NCI-H226 (cell line): ENCODE results near the gene CHCHD10.
"Not testable (repeated sequence)": the region's sequence is repeated elsewhere in the genome, so short reads cannot be mapped to it uniquely, and the experiment has no call there.

Experiments
- DNase-seq: peaks from one replicate; pipeline ENCODE4 v3.0.0-alpha.2; 2015

CHCHD10 gene

DNA sequence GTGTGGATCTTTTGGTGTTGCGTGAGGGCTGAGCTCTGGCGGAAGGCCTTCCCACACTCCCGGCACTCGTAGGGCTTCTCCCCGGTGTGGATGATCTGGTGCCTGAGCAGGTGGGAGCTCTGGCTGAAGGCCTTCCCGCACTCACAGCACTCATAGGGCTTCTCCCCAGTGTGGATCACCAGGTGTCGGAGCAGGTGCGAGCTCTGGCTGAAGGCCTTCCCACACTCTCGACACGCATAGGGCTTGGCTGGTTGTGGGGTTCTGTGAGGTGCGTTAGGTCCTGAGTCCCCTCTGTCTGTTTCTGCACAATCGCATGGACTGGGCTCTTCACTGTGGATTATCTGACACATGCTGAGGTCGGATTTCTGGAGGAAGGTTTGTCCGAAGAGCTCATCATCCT lies 23.3 kb downstream of the CHCHD10 start:
- no peak for DNase-seq

DNA sequence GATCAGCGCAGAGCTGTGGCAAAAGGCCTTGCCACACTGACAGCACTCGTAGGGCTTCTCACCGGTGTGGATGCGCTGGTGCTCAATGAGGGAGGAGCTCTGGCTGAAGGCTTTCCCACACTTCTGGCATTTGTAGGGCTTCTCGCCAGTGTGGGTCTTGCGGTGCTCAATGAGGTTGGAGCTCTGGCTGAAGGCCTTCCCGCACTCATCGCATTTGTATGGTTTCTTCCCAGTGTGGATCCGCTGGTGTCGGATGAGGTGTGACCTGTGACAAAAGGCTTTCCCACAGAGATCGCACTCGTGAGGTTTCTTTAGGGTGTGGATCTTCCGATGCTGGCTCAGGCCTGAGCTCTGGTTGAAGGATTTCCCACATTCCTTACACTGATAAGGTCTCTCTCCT lies 23.8 kb downstream of the CHCHD10 start:
- DNase-seq, result no peak

DNA sequence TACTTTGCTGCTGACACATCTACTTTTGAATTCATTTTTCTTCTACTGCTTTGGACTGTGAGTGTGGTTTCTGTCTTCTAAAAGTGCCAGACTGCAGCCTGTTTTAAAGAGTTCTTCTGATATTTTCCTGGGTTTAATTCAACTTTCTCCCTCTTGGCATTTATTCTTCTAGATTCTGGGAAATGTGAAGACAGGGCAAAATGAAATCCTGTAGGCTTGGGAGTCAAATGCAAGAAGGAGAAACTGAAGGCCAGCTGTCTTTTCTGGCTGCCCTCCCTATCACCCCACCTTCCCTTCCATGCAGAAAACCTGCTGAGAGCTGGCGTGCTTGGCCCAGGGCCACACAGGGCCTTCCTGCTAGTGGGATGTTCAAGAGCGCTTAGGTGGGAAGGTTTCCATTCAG lies 24.5 kb downstream of the CHCHD10 start:
- no peak for DNase-seq

DNA sequence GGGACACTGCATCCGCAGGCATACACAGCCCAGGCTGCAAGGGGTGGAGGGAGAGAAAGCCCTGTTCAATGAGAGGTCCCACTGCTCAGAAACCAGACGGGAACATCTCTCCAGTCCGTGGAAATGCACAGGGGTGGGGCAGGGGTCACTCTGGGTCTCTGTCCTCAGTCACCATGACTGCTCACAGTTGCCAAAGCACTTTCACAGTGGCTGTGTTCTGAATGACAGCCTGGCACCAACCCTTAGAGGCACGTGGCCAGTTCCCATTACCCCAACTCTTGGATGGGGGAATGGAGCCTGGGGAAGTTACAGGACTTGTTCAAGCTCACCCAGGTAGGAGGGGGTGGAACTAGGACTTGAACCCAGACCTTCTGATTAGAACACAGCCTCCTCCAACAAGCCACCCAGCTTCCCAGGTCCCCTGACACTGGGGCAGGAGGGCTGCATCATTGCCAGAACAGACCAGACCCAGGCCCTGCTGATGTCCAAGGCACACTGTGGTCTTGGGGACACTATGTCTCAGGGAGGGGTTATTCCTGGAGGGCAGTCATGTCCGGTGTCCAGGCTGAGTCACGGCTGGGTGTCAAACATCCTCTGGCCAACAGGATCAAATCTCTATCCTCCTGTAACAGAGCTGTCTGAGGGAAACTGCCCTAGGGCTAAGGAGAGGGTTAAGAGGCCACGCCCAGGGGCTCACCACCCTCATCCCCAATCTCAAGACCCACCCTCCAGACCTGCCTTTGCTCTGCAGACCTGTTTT lies 25.1 kb downstream of the CHCHD10 start:
- DNase-seq, result no peak

DNA sequence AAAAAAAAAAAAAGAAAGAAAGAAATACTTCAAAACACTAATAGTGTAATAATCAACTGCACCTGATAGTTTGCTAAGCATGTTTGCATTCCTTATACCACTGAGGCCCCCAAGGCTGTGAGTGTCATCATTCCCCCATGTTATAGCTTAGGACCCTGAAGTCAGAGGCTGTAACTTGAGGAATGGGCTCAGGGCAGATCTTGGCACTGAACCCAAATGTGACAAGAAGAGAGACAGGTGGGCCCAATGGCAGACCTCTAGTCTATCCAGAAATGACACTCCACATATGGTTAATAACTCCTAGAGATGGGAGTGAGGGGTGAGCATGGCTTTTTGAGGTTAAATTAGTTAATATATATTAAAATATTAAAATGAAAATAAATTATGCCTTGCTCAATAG lies 30.1 kb downstream of the CHCHD10 start:
- no peak for DNase-seq

DNA sequence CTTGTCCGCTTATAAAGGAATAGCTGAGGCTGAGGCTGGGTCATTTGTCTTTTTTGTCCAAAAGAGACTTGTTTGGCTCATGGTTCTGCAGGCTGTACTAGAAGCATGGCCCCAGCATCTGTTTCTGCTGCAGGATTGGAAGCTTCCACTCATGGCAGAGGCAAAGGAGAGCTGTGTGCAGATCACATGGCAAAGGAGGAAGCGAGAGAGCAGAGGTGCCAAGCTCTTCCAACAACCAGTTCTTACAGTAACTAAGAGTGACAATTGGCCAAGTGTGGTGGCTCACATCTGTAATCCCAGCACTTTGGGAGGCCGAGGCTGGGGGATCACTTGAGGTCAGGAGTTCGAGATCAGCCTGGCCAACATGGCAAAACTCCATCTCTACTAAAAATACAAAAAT lies 39.7 kb downstream of the CHCHD10 start:
- DNase-seq, result not testable (repeated sequence)

DNA sequence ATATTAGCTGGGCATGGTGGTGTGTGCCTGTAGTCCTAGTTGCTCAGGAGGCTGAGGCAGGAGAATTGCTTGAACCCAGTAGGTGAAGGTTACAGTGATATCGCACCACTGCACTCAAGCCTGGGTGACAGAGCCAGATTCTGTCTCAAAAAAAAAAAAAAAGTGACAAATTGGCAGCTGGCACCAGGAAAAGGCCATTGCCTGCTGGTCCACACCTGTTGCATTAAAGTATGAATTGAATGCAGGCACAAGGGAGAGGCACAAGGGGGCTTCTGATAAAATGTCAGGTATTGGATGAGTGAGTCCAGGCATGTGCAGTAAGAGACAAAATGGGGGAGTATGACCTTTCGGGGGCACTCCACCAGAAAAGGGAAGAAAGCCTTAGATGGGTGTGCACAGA lies 45.0 kb downstream of the CHCHD10 start:
- DNase-seq, result no peak

DNA sequence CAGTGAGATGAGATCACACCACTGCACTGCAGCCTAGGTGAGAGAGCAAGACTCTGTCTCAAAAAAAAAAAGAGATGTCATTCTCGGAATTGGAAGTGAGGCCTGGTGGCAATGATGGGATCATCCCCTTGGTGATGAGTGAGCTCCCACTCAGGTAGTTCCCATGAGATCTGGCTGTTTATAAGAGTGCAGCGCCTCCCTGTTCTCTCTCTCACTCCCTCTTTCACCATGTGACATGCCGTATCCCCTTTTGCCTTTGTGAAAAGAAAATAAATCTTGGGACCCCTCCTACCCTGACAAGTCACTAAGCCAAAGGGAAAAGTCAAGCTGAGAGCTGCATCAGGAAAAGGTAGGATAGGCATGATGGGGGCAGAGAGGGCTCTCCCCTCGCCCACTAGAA lies 45.6 kb downstream of the CHCHD10 start:
- DNase-seq, result no peak

DNA sequence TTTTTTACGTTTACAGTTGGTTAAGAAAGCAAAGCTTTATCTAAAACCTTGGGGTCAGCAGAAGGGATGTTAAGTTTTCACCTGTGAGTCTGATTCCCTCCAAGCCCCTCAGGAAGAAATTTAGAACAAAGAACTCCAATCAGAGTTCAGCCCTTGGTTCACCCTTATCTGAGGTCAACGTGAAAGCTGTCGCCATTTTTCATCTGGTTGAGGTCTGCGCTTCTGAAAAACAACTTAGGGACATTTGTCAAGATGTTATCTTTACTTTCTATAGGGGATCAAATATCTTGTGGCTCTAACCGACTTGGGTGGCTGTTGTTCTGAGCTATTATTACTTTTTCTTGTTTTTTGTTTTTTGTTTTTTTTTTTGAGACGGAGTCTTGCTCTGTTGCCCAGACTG lies 46.9 kb downstream of the CHCHD10 start:
- DNase-seq, result no peak

DNA sequence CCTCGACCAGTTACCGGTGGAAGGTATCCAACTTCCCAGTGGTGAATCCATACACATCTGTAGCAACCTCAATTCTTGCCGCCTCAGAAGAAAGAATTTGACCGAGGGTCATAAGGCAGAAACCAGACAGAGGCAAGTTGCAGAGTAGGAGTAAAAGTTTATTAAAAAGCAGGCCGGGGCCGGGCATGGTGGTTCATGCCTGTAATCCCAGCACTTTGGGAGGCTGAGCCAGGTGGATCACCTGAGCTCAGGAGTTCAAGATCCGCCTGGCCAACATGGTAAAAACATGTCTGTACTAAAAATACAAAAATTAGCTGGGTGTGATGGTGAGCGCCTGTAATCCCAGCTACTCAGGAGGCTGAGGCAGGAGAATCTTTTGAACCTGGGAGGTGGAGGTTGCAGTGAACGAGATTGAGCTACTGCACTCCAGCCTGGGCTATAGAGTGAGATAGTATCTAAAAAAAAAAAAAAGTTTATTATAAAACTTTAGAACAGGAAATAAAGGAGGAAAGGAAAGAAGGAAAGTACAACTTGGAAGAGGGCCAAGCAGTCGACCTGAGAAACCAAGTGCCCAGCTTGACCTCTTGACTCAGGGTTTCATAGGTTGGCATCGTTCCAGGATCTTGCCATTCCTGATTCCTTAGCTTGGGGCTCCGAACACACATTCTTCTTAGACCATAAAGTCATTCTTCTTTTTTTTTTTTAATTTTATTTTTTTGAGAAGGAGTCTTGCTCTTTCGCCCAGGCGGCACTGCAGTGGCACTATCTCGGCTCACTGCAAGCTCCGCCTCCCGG lies 49.2 kb downstream of the CHCHD10 start:
- no peak for DNase-seq

DNA sequence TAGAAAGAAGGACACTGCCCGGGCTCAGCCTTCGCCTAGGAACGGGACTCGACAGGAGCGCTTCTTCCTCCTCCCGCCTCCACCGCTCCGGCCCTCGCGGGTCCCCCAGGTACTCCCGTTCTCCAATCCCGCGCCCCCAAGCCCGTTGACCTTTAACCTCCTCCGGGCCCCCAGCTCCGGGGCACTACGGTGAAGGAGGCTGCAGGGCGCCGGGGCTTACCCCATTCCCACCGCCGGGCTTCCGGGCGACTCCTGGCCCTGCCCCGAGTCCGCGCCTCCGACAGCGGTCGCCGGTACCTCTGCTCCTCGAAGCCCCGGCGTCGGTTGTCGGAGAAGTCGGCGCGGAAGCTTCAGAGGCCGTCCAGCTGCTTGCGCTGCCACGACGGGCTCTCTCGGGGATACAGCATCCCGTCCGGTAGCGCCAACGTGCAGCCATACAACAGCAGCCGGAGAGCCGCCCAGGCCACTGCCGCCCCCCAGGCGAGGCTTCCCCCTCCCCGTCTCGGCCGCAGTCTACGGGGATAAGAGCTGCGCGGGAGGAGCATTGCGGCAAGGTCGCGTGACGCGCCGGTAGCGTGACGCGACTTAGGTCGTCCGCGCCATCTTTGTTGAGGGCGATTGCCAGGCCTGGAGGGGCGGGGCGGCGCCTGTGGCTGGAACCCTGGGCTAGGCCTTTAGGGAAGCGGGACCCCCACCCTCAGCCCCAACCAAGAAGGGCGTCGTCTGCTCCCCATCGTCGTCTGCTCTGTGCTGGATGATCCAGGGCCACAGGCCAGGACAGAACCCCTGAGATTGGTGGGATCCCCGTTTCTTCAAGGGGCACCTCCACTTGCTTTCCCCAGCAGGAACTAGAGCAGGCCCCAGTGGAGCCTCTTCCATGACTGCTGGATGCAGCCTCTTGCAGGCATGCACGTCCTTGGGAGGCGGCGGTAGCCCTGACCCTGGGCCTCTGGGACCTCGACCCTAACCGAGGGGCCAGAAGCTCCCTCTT lies 50.7 kb downstream of the CHCHD10 start:
- peak; percentile 37 for DNase-seq
